ENCODE measurements around the gene KIF21B.

The KIF21B gene

DNA sequence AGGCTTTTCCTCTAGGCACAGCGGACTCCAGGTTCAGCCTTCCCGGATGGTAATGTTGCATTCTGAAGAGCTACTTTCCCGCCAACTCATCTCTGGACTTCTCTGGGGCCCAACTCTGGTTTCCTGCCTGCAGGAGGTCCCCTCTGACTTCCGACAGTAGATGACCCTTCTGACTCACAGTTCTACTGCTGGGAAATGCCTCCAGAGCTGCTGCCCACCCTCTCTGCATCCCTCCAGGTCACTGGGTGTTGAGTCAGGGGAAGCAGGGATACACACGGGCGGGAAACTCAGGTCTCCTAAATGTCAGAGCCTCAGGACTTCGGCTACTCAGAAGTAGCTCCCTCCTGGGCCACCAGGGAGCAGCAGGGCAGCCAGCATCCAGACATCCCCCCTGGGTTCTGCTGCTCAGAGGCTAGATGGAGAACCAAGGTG lies 2.1 kb upstream of the KIF21B start:
- DNase-seq (ENCODE audit: low read depth in 1 of 2, low spot score in 1 of 2): peak in 1 of 2 experiments; percentile 27
- no peaks in the 10 kb centered on the region for H3K27me3 ChIP-seq (ENCODE audit: insufficient read depth, poor library complexity, severe bottlenecking)
- H3K27ac ChIP-seq (replicated peaks): peak overlapping the region; percentile 72; the same call in 1 of the 2 replicates
- TF ChIP-seq POLR2AphosphoS5 (IDR thresholded peaks at IDR 0.05; ENCODE audit: low read depth) (no peak), GABPA (IDR thresholded peaks at IDR 0.05; ENCODE audit: low read depth) (no peak), SPI1 (IDR thresholded peaks at IDR 0.05; ENCODE audit: borderline replicate concordance, low read depth) (no peak), REST (IDR thresholded peaks at IDR 0.05; ENCODE audit: insufficient replicate concordance, low read depth) (no peak)
- TF ChIP-seq, protein P1, sequence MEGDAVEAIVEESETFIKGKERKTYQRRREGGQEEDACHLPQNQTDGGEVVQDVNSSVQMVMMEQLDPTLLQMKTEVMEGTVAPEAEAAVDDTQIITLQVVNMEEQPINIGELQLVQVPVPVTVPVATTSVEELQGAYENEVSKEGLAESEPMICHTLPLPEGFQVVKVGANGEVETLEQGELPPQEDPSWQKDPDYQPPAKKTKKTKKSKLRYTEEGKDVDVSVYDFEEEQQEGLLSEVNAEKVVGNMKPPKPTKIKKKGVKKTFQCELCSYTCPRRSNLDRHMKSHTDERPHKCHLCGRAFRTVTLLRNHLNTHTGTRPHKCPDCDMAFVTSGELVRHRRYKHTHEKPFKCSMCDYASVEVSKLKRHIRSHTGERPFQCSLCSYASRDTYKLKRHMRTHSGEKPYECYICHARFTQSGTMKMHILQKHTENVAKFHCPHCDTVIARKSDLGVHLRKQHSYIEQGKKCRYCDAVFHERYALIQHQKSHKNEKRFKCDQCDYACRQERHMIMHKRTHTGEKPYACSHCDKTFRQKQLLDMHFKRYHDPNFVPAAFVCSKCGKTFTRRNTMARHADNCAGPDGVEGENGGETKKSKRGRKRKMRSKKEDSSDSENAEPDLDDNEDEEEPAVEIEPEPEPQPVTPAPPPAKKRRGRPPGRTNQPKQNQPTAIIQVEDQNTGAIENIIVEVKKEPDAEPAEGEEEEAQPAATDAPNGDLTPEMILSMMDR (IDR thresholded peaks at IDR 0.05; ENCODE audit: insufficient read depth, low read length): peak; percentile 25
- H3K4me3 ChIP-seq (replicated peaks; ENCODE audit: insufficient read depth, low read length): no peak overlapping the region

DNA sequence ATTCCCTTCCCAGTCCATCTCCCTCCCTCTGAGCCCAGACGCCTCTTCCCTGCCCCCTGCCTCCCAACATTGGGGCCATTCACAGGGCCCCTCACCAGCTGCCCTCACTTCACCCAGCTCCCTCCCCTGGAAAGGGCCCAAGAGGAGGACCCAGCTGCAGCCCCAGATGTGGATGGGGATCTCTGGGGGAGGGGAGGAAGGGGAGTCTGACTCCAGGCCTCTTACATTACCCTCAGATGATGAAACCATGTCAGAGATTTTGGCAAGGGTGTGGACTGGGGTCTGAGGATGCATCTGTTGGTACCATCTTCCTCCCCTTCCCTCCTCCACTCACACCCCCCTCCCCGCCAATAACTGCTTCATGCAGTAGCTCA lies 1.1 kb upstream of the KIF21B start:
- H3K27me3 ChIP-seq (ENCODE audit: insufficient read depth, poor library complexity, severe bottlenecking): no peaks in the 10 kb centered on the region
- DNase-seq (ENCODE audit: low read depth in 1 of 2, low spot score in 1 of 2): no peak
- no peak for TF ChIP-seq REST (IDR thresholded peaks at IDR 0.05; ENCODE audit: insufficient replicate concordance, low read depth)
- no peak for TF ChIP-seq GABPA (IDR thresholded peaks at IDR 0.05; ENCODE audit: low read depth)
- TF ChIP-seq, protein P1 (IDR thresholded peaks at IDR 0.05; ENCODE audit: insufficient read depth, low read length): no peak
- TF ChIP-seq POLR2AphosphoS5 (IDR thresholded peaks at IDR 0.05; ENCODE audit: low read depth): no peak
- no peak for TF ChIP-seq SPI1 (IDR thresholded peaks at IDR 0.05; ENCODE audit: borderline replicate concordance, low read depth)
- H3K27ac ChIP-seq (replicated peaks): no peak overlapping the region
- H3K4me3 ChIP-seq (replicated peaks; ENCODE audit: insufficient read depth, low read length): no peak overlapping the region

DNA sequence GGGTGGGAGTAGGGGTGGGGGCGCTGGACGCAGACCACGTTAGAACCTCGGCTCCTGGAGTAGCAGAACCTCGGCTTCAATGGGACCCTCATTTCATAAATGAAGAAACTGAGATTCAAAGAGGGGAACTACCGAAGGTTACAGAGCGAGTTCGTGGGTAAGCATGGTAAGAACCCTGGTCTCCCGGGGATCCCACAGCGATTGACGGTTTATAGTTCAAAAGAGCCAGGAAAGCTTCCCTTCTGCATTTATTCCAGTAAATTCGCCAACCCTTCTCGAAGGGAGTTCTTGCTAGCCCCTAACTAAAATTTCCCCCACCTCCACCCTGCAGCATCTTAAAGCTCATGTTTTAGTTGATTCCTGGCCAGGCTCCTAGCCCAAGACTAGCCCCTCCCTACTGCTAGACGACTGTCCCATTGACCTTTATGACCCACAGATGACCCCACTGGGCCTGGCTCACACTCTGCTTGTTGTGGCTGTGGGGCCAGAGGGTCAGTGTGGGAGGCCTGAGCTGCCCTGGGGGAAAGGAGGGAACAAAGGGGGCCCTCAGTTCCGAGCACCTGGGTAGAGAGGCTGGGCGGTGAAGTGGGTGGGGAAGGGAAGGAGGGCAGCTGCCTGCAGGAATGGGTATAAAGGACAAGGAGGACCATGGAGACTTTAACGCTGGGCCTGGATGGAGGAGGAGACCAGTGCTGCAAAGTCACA lies 558 bp upstream of the KIF21B start:
- no peaks in the 10 kb centered on the region for H3K27me3 ChIP-seq (ENCODE audit: insufficient read depth, poor library complexity, severe bottlenecking)
- H3K4me3 ChIP-seq (replicated peaks; ENCODE audit: insufficient read depth, low read length): no peak overlapping the region
- no peak for DNase-seq (ENCODE audit: low read depth in 1 of 2, low spot score in 1 of 2)
- TF ChIP-seq, protein P1 (IDR thresholded peaks at IDR 0.05; ENCODE audit: insufficient read depth, low read length): no peak
- TF ChIP-seq POLR2AphosphoS5 (IDR thresholded peaks at IDR 0.05; ENCODE audit: low read depth) (no peak), REST (IDR thresholded peaks at IDR 0.05; ENCODE audit: insufficient replicate concordance, low read depth) (no peak), SPI1 (IDR thresholded peaks at IDR 0.05; ENCODE audit: borderline replicate concordance, low read depth) (no peak), GABPA (IDR thresholded peaks at IDR 0.05; ENCODE audit: low read depth) (no peak)
- H3K27ac ChIP-seq (replicated peaks): no peak overlapping the region

All from HL-60 (cell line).